ENCODE data around the gene NGF.

DNA sequence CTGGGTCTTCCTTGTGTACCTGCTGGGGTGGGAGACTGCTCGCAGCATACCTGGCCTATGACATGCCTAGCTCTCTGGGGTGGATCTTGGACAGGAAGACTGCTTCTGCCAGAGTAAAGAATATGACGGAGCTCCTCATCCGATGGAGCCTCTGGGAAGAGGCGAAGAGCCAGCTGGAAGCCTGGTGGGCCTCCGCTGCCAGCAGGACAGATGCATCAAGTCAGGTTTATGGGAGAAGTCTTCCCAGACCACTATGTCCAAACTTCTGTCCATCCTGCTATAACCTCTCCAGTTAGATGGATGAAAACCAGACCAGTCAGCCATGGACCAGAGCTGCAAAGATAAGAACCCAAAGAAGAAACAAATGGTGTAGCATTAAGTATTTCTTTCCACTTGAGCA, 27.7 kb upstream of the NGF start:
- TF ChIP-seq, protein P1, sequence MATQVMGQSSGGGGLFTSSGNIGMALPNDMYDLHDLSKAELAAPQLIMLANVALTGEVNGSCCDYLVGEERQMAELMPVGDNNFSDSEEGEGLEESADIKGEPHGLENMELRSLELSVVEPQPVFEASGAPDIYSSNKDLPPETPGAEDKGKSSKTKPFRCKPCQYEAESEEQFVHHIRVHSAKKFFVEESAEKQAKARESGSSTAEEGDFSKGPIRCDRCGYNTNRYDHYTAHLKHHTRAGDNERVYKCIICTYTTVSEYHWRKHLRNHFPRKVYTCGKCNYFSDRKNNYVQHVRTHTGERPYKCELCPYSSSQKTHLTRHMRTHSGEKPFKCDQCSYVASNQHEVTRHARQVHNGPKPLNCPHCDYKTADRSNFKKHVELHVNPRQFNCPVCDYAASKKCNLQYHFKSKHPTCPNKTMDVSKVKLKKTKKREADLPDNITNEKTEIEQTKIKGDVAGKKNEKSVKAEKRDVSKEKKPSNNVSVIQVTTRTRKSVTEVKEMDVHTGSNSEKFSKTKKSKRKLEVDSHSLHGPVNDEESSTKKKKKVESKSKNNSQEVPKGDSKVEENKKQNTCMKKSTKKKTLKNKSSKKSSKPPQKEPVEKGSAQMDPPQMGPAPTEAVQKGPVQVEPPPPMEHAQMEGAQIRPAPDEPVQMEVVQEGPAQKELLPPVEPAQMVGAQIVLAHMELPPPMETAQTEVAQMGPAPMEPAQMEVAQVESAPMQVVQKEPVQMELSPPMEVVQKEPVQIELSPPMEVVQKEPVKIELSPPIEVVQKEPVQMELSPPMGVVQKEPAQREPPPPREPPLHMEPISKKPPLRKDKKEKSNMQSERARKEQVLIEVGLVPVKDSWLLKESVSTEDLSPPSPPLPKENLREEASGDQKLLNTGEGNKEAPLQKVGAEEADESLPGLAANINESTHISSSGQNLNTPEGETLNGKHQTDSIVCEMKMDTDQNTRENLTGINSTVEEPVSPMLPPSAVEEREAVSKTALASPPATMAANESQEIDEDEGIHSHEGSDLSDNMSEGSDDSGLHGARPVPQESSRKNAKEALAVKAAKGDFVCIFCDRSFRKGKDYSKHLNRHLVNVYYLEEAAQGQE (IDR thresholded peaks at IDR 0.05; ENCODE audit: insufficient read depth in 1 of 2, low read depth in 2 of 2, low read length in 2 of 2): no peak
- no peak for TF ChIP-seq TAF1 (IDR thresholded peaks at IDR 0.05; ENCODE audit: borderline replicate concordance, insufficient read depth, low read length)

All from PFSK-1 (cell line).